NCI-H2029 (cell line): ENCODE data around the gene MCAT.
A peak's percentile ranks its signal among the peaks of the same experiment; 100 is the strongest.

Experiments used
- DNase-seq: peaks from one replicate; lab custom pipeline; 2025; lab: John Stamatoyannopoulos, UW

The MCAT gene, protein sequence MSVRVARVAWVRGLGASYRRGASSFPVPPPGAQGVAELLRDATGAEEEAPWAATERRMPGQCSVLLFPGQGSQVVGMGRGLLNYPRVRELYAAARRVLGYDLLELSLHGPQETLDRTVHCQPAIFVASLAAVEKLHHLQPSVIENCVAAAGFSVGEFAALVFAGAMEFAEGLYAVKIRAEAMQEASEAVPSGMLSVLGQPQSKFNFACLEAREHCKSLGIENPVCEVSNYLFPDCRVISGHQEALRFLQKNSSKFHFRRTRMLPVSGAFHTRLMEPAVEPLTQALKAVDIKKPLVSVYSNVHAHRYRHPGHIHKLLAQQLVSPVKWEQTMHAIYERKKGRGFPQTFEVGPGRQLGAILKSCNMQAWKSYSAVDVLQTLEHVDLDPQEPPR

DNA sequence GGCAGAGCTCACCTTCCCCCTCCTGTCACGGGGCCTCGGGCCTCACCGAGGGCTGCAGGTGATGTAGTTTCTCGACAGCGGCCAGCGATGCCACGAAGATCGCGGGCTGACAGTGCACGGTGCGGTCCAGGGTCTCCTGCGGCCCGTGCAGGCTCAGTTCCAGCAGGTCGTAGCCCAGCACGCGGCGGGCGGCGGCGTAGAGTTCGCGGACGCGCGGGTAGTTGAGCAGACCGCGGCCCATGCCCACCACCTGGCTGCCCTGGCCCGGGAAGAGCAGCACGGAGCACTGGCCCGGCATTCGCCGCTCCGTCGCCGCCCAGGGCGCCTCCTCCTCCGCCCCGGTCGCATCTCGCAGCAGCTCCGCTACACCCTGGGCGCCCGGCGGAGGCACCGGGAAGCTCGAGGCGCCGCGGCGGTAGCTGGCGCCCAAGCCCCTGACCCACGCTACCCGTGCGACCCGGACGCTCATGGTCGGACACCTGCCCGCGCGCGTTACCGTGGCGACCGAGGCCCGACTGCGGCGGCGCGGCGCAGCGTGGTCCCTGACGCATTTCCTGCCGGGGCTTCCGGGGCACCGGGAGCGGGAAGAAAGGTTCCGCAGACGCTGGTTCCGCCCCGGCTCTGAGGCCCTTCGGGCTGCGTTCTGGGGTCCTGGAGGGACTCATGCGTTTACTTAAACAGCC is at the start of gene MCAT:
MCAT (minus strand) TSS at position 519 of the 683 bp plus-strand sequence; CDS start at position 469, 50 bp downstream.
- peak; percentile 72 for DNase-seq

DNA sequence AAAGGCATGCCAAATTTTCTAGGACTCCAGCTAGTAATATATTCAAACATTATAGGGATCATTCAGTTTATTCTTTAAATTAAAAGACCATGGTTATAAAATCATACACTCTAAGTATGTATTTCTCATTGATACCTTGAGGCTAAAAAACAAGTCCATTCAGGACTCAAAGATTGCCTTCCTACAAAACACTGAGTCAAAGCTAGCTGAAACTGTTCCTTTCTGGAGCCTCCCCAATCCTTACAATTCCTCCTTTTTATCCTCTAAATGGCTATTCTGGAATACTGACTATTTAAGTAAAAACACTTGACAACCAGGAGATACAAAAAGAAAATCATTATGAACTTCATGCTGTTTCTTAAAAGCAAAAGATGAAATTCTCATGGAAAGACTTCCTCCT is 48.6 kb upstream of the MCAT start:
- no peak for DNase-seq

DNA sequence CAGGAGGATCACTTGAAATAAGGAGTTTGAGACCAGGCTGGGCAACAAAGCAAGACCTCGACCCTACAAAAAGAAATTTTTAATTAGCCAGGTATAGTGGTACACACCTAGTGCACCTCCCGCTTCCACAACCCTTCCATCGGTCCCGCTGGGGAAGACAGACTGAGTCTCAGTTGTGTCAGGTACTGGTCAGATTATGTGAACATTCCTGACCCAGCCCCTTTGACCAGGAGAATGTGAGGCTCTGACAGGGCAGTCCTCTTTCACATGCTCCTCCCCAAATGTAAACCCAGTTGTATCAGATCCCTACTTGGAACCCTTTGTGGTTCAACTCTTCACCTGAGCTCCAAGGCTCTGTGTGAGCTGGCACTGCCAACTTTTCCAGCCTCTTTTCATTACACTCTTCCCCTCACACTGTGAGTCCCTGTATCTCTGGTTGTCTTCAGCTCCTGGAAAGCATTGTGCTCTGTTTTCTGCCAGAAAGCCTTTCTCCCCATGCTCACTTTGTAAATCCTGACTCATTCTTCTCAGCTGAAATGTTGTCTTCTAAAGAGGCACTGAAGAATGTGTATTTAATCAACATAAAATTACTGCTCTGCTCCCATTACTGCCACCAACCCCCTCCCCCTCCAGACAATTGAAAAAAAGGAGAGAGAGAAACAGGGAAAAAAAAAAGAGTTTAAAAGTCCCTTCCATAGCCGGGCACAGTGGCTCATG is 45.8 kb upstream of the MCAT start:
- no peak for DNase-seq

DNA sequence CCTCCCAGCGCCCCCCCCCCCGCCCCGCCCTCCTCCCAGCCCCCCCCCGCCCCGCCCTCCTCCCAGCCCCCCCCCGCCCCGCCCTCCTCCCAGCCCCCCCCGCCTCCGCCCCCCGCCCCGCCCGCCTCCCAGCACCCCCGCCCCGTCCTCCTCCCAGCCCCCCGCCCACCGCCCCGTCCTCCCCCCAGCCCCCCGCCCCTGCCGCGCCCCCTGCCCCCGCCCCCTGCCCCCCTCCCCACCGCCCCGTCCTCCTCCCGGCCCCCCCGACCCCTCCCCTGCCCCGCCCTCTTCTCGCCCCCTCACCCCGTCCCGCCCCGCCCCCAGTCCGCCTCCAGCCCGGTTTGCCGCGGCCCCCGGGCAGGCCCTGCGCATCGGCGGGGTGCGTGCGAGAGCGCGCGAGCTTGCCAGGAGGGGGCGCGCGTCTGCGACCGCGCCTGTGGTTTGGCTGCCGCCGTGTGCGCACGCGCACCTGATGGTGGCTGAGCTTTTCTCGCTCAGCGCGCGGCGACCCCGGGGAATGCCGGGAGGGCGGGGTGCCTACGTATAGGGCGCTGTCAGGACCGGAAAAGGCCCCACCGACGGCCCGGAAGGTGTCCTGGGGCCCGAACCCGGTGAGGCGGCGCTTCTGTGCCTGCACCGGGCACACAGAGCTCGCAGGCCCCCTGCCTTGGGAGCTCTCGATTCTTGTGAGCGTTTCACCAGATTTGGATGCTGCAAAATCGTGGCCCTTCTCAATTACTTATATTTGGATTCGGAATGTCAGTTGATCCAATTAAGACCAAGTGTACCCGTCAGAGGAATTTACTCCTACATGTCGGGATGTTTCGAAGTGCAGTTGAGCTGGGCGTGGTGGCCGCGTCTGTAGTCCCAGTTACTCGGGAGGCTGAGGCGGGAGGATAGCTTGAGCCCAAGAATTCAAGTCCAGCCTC is 44.2 kb upstream of the MCAT start:
- DNase-seq: peak; percentile 88

DNA sequence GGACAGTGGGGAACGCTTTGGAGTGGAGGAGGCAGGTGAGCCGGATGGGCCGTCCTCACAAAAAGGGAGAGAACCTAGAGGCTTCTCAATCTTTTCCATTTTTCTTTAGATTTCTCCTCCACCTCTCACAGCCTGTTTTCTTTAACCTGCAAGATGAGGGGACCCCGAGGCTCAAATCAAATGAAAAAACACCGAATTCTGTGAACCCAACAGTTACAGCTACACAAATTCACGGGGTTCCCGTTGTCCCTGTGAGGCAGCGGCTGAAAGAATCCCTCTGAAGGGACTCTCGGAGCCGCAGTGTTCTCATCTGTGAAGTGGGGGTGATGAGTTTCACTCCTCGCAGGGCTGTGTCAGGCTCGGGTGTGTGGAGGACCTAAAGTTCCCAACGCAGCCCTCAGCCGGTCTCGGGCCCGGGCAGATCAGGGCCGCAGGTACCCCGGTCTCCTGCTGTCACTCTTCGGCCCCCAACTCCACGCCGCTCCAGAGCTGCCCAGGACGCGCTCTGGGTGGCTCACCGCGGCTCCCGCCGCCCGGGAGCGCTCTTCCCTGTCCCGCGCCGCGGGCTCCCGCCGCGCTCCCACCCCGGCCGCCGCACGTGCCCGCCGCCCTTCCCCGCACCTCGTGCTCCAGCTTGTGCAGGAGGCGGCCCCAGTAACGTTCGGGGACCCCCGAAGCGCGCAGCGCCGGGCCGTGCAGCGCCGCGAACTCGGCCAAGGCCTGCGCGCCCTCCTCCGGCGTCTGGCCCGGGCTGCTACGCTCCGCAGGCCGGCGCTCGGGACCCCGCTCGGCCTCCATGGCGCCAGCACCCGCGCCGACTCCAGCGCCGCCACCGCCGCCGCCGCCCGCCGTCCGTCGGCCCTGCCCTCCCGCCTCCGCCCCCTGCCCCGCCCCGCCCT is 43.3 kb upstream of the MCAT start, which contains the start of gene TTLL12:
TTLL12 (minus strand) TSS at position 863 of the 899 bp plus-strand sequence; CDS start at position 798, 65 bp downstream.
- peak; percentile 17 for DNase-seq

DNA sequence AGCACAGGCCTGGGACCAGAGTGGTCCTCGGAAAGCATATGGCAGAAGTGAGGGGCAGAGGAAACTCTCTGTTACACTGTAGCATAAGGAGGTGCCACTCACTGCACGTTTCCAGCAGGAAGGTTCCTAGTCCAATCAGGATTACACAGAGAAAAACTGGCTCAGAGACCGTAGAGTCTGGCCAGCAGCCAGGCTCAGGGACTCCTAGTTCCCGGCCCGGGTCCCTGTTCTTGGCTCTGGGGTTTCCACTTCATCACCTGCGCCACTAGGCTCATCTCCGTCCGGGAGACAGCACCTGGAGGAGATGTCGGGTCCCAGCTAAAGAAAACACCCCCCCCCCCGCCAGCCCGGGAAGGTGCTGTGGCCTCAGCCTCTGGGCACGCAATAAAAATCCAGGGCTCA is 42.7 kb upstream of the MCAT start:
- peak; percentile 13 for DNase-seq

DNA sequence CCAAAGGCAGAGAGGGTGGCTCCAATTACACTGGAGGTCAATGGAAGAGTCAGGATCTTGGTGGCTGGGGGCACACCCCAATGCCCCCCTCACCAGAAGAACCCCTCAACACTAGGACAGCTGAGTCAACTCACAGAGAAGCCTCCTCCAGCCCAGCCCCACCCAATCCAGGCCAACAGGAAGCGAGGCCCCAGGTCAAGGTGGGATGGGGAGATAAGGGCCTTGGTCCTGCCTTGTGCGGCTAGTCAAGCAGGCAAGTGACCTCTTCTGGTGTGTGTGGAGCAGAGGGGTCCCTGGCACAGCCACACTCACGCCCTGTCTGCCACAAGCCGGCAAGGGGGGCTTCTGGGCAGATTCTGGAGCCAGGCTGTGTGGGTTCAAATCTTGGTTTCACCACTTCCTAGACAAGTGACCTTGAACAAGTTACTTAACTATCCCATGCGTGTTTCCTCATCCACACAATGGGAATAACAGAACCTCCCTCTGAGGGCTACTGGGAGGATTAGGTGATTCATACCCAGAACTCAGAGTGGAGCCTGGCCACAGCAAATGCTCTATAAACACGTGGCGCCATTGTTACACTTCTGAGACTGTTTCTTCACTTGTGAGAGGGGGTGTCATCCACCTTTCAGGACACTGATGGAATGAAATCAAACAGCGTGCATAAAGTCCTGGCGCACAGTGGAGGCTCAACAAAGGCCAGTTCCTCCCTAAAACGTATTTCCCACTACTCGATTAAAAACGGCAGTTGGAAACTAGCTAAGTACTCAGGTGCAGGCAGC is 40.5 kb upstream of the MCAT start:
- DNase-seq: no peak

DNA sequence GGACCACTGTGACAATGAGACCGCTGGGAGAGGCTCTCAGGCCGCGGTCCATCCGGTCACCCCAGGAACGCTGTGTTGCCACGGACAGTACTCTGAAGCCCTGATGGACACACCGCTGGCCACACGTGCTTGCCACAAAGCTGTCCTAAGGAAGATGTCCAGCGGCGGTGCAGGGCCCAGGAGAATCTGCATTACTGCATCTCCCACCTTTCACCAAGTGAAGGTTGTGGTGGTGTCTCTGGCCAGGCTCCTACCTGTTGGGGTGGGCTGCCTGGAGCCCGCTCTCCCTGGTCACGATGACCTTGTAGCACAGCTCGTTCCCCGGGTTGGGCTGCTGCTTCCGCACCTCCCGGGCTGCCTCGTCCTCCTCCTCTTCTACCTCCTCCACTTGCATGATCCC is 39.5 kb upstream of the MCAT start:
- no peak for DNase-seq

DNA sequence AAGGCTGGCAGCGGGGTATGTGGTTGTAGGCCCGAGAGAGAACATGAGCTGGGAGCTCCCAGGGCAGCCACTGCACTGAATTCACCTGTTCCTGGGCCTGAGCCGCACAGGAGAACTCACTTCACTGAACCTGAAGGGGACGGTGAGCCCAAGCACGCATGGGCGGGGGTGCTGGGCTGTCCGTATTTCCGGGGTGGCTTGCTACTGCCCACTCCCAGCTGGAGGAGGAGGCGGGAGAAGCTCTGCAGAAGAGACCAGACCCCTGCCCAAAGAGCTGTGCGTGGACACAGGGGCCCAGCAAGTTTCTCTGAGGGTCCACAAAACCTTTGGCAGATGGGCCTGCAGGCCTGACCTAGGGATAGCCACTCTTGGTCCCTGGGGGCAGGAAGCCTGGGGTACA is 38.9 kb upstream of the MCAT start:
- DNase-seq: no peak

DNA sequence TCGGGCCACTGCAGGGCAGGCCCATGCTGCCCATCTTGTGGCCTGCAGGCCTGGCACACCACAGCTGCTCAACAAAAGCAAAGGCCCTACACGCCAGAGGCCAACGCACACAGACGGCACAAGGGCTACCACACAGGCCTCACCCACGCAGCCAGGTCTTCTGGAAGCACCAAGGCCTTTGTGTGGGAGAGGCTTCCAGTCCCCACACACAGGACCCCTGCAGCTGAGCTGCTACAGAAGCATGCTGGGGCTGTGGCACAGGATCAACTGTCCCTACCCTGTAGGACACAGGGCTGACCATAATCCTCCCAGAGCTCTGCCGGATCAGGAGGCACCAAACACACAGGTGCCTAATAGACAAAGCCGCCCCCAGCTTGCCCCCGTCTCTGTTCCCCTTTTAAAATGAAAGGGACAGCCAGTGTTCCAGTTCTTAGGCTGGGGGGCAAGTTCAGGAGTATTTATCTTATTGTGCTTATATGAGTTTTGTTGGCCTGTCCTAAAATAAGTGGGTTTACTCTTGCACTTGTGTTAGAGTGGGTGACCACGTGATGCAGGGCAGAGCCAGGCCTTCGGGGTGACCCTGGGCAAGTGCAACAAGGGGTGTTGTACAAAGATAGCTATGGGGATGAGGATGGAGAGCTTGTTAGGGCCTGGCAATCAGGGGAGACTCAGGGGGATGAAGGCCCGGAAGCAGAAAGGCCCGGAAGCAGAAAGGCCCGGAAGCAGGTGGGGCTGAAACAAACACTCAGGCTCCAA is 38.3 kb upstream of the MCAT start:
- DNase-seq: no peak

DNA sequence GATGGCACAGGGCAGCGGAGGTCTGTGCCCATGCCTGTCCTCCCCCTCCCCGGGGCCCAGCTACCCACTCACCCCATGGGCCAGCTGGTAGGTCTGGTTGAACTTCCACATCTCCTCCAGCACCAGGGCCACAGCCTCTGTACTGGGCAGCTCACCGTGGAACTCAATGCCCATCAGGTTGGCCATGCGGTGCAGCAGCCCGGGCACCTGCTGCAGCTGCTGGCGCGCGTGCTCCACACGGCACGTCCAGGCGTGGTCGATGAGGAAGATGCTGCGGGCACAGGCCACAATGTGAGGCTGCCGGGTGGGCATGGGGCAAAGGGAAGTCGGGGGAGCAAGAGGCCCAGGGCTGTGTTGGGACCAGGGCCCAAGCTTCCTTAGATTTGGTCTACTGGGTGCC is 37.5 kb upstream of the MCAT start:
- DNase-seq: no peak

DNA sequence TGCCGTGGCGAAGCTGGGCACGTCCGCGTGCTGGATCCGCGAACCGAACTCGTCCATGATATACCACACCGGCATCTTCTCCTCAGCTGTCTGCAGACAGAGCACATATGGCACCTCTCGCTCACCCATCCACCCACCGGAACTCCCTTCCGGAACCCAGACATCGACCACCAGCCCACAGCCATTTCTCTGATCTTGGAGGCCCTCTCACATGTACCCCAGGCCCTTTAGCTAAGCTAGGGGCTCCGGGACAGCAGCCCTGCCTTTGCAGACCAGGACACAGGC is 36.7 kb upstream of the MCAT start:
- no peak for DNase-seq

DNA sequence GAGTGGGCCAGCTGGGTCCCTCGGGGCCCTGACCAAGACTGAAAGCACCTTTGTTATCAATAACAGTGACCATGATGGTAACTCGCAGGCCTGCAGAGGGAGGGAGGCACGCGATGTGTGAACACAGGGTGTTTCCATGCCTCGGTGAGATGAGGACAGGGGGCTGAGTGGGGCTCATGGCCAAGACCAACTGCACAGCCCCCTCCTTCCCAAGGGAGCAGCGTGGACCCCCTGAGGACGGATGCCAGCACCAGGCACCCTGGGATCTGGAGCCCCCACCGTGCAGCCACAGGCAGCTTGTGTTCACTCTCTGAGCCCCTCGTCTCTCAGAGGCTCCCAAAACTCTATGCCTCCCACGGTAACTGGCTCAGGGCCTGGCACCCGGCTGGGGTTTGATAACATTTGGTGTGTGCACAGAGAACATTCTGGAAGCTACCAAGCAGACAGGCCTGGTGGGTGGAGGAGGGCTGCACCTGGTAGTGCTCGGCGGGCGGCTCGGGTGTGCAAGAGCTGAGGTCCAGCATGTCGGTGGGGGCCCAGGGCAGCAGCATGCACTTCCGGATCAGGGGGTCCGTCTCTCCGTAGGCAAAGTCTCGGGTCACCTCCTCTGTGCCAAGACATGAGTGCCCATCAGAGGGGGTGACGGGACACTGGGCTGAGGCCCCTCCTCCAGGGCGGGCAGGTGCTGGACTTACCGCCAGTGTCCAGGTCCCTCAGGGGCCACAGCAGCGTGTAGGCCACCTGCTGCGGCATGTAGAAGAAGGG is 36.1 kb upstream of the MCAT start:
- no peak for DNase-seq

DNA sequence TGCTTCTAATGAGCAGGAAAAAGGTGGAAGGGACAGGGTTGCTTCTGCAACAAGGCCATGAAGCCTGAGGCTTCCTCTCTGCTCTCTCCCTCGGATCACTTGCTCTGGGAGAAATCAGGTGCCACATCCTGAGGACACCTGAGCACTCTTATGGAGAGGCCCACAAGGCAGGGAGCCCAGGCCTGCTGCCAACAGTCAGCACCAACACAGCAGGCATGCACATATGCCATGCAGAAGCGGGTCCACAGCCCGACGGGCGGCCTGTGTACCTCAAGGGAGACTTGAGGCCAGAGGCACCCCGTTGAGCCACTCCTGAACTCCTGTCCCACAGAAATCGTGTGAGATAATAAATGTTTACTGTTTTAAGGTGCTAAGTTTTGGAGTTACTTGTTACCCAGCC is 34.3 kb upstream of the MCAT start:
- no peak for DNase-seq

DNA sequence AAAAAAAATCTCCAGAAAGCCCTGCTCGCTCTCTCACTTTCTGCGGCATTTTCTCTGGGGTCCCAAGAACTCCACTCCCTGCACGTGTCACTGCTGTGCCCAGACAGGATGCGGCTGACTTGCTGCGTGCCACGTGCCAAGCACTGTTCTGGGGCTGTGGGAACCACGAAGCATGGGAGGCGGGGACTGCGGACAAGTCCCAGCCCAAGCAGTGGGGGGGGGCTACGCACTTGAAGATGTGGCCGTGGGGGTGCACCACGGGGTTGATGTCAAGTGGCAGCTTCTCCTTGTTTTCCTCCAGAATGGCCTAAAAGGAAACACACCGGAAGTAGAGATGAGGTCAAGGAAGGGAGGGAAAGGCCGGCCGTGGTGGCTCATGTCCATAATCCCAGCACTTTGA is 32.9 kb upstream of the MCAT start:
- DNase-seq: no peak

DNA sequence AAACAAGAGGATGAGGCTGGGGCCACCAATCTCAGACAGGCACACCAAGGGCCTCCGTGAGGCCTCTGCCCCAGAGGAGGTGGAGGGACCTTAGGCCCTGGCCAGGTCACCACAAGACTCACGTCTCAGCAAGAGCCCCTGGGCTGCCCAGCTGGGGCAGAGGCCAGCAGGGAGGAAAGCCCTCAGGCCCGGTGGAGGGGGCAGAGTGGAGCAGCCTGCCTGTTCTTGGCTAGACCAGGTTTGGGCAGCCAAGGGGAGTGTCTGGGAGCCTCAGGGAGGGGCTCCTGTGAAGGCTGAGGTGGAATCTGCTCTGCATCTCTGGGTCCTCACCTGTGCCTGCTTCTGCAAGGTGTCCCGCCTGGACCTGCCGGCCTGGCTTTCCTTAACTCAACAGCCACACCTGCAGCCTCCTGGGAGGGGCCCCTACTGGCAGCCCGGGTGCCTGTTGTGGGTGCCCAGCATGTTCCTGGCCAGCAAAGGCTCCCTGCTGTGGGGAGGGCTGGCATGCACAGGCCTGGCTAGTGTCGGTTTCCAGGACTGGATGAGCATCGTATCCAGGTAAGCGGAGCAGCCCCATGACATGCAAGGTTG is 31.8 kb upstream of the MCAT start:
- no peak for DNase-seq

DNA sequence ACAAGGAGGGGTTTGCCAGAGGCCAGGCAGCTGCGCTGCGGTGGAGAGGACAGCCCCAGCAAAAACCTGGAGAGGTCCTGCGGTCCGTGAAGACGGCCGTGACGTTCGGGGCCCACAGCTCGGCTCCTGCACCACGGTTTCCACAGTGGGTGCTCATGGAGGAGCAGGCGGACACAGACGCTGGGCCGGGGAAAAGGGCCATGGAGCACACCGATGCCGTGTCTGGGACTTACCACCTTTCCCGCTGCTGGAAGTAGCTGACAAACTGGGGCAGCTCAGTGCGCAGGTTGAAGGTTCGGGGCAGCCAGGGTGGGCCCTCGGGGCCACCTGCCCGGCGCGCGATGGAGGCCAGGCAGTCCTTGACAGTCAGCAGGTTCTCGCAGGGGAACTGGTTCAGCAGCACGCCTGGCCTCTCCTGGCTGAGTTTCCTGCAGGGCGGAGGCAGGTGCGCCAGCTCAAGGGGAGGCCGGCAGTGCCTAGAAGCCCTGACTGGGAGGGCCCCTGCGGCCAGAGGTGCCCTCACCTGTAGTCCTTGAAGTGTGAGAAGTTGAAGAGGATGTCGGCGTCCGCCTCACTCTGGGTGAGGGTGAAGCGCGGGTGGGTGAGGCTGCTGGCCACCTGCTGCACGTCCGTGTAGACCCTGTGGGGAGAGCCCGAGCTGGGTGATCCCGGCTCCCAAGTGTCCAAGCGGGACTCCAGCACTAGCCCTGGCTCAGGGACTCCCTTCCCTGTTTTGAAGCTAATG is 30.9 kb upstream of the MCAT start:
- DNase-seq: no peak
